Adipose tissue (tissue), 3 donors: Measurements from ENCODE around the gene ATP8B4. TPM values are rescaled to one million over a fixed set of nuclear protein-coding genes. Genes with fewer than 3 reads are reported as not detected.

Experiments used
- H3K27ac ChIP-seq: one replicate; pipeline ENCODE4 v1.5.1; 2013; ENCODE audit warnings: low read depth, low read length
- WGBS, 3 donors: extraction: QIAGEN DNeasy Blood & Tissue Kit; methylation state at CpG; one replicate each; pipeline ENCODE4 v1.1.7; 2013; 5-methylcytosine and 5-hydroxymethylcytosine counted together
- polyA plus RNA-seq, 3 donors: library from polyadenylated mRNA; stranded (reverse); fragments of 200-250 nt; gene quantifications; one replicate each; pipeline ENCODE4 v1.2.3, GENCODE V29; 2013
- donor health status: healthy with polysubstance abuse.
- donor health status: Bipolar disorder and iron deficiency.
- donor health status: healthy.

The ATP8B4 gene
- polyA plus RNA-seq, 3 donors = 0.90 to 7.3 (median 5.5) TPM

GRCh38 chr15:49826640-49827234, 292.3 kb downstream of the ATP8B4 start:
- H3K27ac ChIP-seq = no peak overlapping the region

- no peak overlapping the region for H3K27ac ChIP-seq
Measured at GRCh38 chr15:49824775-49825099, 294.3 kb downstream of the ATP8B4 start.

GRCh38 chr15:49823987-49824774, 294.9 kb downstream of the ATP8B4 start:
- 59 to 90% (median 84%) methylated on average over 5 of the region's 5 CpGs for WGBS, 3 donors
- no peak overlapping the region for H3K27ac ChIP-seq

GRCh38 chr15:49817100-49817499, 301.9 kb downstream of the ATP8B4 start:
- WGBS, 3 donors = 82 to 98% (median 93%) methylated on average over 2 of the region's 2 CpGs
- no peak overlapping the region for H3K27ac ChIP-seq

GRCh38 chr15:49815950-49816349, 303.1 kb downstream of the ATP8B4 start:
- 14 to 37% (median 30%) methylated on average over 3 of the region's 3 CpGs for WGBS, 3 donors
- no peak overlapping the region for H3K27ac ChIP-seq

- no peak overlapping the region for H3K27ac ChIP-seq
- 33 to 71% (median 50%) methylated on average over 1 of the region's 1 CpG for WGBS, 3 donors
Measured at GRCh38 chr15:49815526-49815925, 303.5 kb downstream of the ATP8B4 start.

- WGBS, 3 donors = 67 to 93% (median 87%) methylated on average over 1 of the region's 1 CpG
- no peak overlapping the region for H3K27ac ChIP-seq
Measured at GRCh38 chr15:49814709-49815108, 304.3 kb downstream of the ATP8B4 start.

GRCh38 chr15:49813625-49814024, 305.4 kb downstream of the ATP8B4 start:
- no peak overlapping the region for H3K27ac ChIP-seq

GRCh38 chr15:49810720-49811119, 308.3 kb downstream of the ATP8B4 start:
- H3K27ac ChIP-seq = no peak overlapping the region

GRCh38 chr15:49809894-49810609, 309.0 kb downstream of the ATP8B4 start:
- 85 to 90% (median 87%) methylated on average over 2 of the region's 2 CpGs for WGBS, 3 donors
- no peak overlapping the region for H3K27ac ChIP-seq

GRCh38 chr15:49808341-49808740, 310.7 kb downstream of the ATP8B4 start:
- H3K27ac ChIP-seq = no peak overlapping the region
- WGBS, 3 donors = 74 to 80% (median 76%) methylated on average over 1 of the region's 1 CpG

Other genes starting within 250 kb of the ATP8B4 start
- gene SLC27A2, start 63.0 kb upstream of the ATP8B4 start, polyA plus RNA-seq = 1 to 10 TPM; 3.0 to 6.6 (median 5.5) TPM
- 1 to 10 TPM in 1 of 3 donors, under 1 TPM in 2; 0.22 to 4.3 (median 0.44) TPM for gene HDC, start 146.5 kb upstream of the ATP8B4 start, polyA plus RNA-seq
- 10 to 100 TPM in 1 of 3 donors, 1 to 10 TPM in 2; 3.5 to 15.4 (median 6.7) TPM for gene GABPB1, start 236.0 kb upstream of the ATP8B4 start, polyA plus RNA-seq